CD4-positive, alpha-beta T cell treated with Interleukin-4 for 4 hours (primary cell): ENCODE results near the gene GNAO1.

ENCODE experiments used
- DNase-seq: peaks from one replicate; pipeline ENCODE4 v3.0.0-alpha.2; 2020

Gene GNAO1

DNA sequence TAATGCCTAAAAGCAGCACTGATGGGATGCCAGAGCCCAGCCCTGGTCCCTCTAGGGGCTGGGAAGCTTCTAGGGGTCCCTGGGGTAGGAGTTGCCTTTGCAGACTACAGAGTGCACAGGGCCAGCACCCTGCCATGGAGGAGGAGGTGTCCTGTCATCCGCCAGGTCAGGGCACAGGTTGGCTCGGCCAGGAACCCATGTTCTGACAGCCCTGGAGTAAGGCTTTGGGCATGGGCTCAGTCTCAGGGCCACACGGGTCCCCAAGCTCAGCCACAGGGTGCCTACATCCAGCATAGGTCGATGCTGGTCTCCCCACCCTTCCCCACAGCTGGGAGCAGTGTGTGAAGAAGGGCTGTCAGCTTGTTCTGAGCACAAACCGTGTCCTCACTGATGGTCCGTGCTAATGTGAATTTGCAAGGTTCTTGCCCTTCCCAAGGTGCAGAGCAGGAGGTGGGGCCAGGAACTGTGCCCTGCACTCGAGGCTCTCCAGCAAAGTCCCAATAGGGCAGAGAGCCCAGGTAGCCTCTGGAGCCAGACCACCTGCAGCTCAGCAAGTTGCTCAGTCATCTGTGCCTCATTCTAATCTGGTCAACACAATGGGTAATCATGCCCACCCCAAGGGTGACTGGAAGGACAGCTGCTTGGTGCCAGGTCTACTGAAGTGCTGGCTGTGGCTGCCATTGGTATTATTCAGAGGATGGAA, 161.2 kb downstream of the GNAO1 start:
- no peak for DNase-seq

DNA sequence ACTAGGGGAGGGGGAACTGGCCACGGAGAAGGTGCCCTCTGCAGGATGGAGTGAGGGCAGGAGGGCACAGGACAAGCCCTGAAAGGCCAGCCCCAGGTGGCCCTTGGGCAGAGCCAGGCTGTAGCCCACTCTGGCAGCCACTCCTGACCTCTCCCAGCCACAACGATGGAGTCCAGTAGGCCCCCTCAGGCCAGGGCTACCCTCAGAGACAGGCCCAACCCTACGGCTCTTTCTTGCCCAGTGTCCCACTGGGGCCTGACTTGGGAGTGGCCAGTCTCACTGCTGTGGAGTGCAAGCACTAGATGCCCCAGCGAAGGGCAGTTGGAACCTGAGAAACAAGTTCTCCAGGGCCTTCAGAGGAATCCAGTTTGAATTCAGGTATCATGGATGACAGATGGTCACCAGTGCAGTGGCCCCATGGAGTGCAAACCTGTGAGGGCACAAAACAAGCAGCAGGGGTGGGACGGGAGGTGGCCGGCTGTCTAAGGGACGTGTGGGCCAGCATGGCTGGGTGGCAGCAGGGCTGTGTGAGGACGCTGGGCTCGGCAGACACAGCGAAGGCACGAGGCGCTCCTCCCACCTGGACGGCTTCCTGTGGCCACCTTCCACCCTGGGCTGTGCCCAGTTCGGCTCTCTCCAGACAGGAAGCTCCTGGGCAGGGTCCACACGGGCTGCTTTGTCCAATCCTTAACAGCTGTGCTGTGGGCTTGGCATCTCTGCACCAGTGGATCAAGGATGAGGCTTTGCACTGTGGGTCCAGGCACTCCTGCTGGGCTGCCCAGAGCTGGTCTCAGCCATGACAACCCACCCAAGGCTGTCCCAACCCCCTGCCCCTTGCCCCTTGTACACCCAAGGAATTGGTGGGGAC, 162.0 kb downstream of the GNAO1 start:
- no peak for DNase-seq

DNA sequence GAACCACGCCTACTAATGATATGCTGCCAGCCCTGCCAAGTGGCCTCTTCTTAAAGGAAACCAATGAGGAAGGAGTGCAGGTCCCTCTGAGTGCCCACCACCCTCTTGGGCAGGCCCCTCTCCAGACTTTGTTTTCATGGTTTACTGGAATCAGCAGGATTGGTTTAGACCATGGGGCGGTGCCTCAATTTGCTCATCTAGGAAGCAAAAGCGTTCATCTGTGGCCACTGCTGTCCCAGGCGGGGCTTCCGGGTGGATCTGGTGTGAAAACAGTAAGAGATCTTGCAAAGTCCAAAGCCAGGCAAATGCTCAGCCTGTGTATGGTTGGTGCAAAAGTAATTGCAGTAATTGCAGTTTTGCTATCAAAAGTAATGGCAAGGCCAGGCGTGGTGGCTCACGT, 162.7 kb downstream of the GNAO1 start:
- no peak for DNase-seq

DNA sequence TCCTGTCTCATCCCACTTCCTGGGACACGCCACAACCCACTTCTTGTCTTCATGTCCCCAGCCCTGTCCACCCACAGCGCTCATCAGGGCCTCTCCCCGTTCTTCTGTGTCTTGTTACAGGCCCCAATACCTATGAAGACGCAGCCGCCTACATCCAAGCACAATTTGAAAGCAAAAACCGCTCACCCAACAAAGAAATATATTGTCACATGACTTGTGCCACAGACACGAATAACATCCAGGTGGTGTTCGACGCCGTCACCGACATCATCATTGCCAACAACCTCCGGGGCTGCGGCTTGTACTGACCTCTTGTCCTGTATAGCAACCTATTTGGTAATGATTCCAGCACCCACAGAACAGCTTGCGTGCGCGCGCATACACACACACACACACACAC, 163.5 kb downstream of the GNAO1 start:
- DNase-seq: no peak

- no peak for DNase-seq
These were observed 163.9 kb downstream of the GNAO1 start for GRCh38 chr16:56355221-56355620.

DNA sequence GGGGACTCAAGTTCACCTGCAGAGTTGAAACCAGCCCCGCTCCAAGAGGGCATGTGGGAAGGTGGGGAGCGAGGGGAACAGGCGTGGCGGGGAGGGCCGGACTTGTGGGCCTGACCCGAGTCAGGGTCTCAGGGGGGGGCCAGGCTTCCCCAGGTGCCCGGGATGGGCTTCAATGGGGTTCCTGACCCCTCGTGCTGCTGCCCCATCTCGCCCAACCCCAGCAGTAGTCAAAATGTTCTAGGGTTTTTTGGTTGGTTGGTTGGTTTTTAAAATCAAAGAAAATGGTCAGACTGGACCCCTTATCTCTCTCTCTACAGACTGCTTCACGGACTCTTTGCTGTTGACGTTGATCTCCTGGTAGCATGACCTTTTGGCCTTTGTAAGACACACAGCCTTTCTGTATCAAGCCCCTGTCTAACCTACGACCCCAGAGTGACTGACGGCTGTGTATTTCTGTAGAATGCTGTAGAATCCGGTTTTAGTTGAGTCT, 164.5 kb downstream of the GNAO1 start:
- no peak for DNase-seq

GRCh38 chr16:56356276-56357240, 165.3 kb downstream of the GNAO1 start:
- peak; percentile 54 for DNase-seq

DNA sequence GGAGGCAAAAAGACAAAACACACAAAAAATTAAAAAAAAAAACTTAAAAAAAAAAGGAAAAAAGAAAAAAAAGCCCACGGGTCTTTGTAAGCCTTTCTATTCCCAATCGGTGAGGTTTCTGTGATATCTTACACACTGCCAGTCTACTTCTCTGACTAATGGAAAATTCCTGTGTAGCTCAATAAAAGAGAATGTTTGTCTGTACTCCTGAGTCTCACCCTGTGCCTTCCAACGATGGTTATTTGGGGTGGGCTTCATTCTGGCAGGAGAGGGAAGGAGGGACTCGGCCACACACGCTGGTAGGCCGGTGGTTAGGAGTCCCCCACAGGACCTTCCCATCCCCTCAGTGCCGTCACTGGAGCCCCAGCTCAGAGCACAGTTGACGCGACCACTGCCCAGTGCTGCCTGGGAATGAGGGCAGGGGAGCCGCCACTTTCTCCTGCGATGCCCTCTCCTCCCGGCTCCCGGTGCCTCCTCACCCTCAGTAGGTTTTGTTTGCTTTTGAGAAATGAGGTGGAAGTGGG, 166.0 kb downstream of the GNAO1 start:
- DNase-seq: no peak

GRCh38 chr16:56357765-56358322, 166.6 kb downstream of the GNAO1 start:
- no peak for DNase-seq

DNA sequence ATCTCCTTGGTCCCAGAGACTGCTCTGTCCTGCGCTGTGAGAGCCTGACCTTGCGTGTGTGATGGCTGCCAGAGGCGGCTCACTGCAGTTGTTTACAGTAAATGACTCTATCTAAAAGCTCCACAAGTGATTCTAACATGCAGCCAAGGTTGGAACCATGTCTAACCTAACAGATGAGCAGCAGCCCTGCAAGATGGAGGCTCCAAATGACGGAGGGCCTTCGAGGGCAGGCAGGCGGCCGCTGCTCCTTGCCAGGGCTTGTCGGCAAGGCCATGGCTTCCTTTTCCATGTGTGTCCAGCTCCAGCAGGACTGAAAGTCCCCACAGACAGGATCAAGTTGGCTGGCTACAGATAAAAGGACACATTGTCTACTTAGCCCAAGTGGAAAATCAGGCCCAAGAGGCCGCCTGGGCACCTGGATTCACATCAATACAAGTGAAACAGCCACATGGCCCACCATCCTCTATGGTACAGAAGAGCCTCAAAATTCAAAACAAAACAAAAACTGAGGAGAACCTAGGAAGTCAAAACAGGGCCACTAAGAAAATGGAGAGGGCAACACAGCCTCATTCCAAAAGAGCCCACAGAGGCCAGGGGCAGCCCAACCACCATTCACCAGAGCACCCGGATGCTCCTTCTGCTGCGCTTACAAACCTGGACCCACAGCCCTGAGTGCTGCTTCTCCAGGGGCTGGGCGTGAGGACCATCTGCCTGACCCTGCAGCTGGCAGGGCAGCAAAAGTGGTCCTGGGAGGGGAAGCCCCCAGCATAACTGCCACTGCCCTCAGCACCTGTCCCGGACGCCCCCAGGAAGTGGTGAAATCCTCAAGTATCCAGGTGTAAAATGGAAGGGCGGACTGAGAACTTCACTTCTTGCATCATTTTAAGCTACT, 169.1 kb downstream of the GNAO1 start:
- no peak for DNase-seq

DNA sequence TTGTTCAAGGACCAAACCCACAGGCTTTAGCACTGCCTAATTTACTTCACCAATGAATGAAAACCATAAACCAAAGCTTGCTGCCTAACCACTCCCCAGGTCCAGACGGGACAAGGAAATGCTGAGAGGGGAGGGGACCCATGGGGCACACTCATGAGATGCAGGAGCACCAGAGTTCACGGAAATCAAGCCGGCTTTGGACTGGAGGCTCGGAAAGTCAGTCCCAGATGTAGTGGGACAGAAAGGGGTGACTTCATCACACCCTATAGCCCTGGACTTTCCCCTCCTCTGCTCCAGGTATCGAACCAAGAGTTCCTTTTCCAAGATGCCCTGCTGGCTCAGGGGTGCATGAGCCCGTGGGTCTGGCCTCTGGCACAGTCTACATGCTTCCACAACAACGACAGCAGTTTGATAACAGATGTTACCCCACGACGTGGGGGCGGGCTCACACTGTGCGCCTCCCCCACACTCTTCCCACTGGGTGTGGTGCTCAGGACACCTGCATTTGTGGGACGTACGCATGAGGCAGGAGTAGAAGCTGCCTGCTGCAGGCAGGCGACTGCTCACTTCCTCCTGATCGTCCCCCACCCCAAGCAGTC, 170.9 kb downstream of the GNAO1 start:
- no peak for DNase-seq

DNA sequence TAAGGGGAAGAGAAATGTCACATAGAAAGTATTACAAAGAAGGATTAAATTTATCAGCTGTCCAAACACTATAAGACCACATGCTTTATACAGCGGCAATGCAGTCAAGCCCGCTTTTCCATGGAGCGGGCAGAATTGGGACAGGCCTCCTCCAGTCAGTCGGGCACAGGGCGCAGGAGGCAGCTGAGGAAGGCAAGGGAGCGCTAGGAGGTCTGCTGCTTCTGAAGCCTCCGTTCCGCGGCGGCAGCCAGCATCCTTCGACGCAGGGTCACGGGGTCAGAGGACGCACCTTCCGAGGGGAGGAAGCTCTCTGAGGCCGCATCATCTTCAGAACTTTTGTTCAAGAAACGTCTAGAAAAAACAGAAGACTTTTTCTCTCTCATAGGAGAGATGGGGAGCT, 171.4 kb downstream of the GNAO1 start:
- no peak for DNase-seq

- DNase-seq: no peak
These were observed 172.0 kb downstream of the GNAO1 start for GRCh38 chr16:56363181-56363716.

GRCh38 chr16:56363781-56364565, 172.7 kb downstream of the GNAO1 start:
- no peak for DNase-seq

DNA sequence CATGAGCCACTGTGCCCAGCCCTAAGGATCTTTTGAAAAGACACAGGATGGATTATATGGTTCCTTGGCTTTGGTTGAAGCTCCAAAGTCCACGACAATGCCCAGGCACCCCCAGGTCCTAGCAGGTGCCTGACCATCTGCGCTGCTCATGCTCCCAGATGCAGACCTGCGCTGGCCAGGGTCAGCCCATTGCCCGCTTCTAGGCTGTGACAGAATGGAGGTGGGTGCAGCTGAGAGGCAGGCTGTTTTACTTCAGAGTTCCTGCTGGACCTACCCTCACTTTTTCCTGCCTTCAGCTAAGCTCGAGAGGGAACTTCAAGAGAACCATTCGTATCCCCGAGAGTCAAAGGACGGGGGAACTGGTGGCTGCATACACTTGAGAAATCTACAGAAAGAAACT, 173.6 kb downstream of the GNAO1 start:
- DNase-seq: no peak

GRCh38 chr16:56365552-56365951, 174.3 kb downstream of the GNAO1 start:
- no peak for DNase-seq

DNA sequence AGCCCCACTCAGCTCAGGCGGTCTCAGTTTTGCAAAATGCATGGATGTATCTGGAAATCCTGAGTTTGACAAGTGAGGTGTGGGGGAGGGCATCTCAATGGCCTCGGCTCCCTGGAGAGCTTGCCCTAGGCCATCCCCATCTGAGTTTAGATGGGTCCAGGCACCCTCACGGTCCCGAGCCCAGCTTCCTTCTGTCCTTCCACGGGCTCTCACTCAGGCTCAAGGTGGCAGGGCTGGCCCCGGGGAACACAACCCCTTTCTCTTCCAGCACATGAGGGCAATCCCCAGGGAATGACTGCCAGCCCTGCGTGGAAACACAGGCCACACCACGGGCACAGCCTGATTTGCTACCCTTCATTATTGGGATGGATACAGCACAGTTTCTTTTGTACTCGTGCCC, 175.7 kb downstream of the GNAO1 start:
- DNase-seq: no peak

DNA sequence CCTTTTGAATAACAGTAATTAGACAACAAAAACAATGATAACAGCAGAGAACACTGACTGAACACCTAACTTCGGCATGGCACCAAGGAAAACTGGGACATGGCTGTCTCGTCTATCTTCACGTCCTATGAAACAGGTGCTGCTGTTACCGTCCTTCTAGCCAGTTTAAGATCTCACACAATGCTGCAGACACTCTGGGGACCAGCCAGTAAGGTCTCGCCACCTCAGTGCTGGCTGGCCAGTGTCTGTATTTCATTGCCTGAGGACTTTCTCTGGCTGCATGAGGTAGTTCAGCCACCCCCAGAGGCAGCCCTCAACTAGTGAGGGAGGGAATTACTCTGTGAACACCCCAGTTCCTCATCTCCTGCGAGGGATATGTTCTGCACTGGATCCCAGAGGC, 176.5 kb downstream of the GNAO1 start:
- DNase-seq: no peak

DNA sequence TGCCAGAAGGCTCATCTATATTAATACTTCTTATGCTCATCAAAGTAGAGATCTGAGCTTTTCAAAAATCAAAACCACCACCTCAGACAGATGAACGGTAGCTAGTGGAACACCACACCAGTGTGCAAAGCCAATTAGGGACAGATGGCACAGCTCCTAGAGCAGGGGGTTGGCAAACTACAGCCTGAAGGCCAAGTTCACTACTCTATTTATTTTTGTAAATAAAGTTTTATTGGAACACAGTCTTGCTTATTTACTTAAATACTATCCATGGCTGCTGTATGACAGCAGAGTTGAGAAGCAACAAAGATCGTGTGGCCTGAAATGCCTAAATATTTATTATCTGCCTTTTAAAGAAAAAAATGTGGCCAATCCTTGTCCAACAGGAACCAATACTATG, 177.3 kb downstream of the GNAO1 start:
- no peak for DNase-seq

DNA sequence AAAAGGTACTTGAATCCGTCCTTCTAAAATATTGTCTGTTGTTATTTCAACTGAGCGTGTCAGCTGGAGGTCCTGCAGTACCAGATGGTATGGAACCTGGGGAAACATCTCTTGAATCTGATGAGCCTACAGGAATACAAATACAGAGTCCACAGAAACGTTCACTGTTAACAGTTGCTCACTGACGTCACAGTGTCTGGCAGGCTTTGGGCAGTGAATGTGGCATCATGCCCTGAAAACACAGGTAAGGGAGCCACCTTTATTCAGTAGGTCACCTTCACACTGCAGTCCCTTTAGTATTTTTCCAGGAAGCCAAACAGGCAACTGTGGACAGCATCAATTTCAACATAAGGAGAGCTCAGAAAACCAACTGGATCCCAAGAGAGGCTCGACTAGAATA, 177.9 kb downstream of the GNAO1 start:
- DNase-seq: no peak
